B cell (primary cell): Measurements from ENCODE around the gene NUP210. TPM values are rescaled to one million over a fixed set of nuclear protein-coding genes. Genes with fewer than 3 reads are reported as not detected.

Experiments
- ATAC-seq: fragments of 200-7000 bp; cut with Tn5 transposase; one replicate; pipeline ENCODE4 v1.10.0; 2021; ENCODE audit warnings: low read depth, mild to moderate bottlenecking, moderate number of reproducible peaks, moderate library complexity
- CTCF ChIA-PET: fragments of 350-600 bp; sonication (Branson Sonifier 250); formaldehyde crosslinking; loops from one replicate; lab custom pipeline; 2021; ENCODE audit warnings: antibody characterized with exemption, inconsistent platforms; lab: Charles Lee
- POLR2A ChIA-PET: fragments of 350-600 bp; sonication (Branson Sonifier 250); formaldehyde crosslinking; loops from one replicate; lab custom pipeline; 2021; ENCODE audit warnings: antibody characterized with exemption; lab: Charles Lee
- DNase-seq: peaks from one replicate; pipeline ENCODE4 v3.0.0; 2013
- H2AFZ ChIP-seq: 2 replicates; pipeline ENCODE4 v1.6.1; 2012; ENCODE audit warnings: mild to moderate bottlenecking, low read depth, low read length; ENCODE audit not compliant: insufficient read depth, poor library complexity, severe bottlenecking
- H3K27ac ChIP-seq, 2 donors: 1 replicate in 1 of 2; 2 replicates in 1 of 2; pipeline ENCODE4 v1.5.1; 2012 to 2013; ENCODE audit warnings: low read length in 2 of 2, mild to moderate bottlenecking in 2 of 2, moderate library complexity in 1 of 2
- H3K27me3 ChIP-seq, 4 experiments: fragments of 200-600 bp in 1 of 4; sonication (generic) in 1 of 4; replicated peaks in 1 of 4; 1 replicate in 2 of 4; 2 replicates in 2 of 4; pipeline versions ENCODE4 v1.6.1 to v1.7.0; 2013 to 2016; ENCODE audit warnings: low read length in 3 of 4, mild to moderate bottlenecking in 2 of 4, mixed read lengths in 1 of 4, moderate library complexity in 1 of 4; ENCODE audit not compliant: insufficient read depth in 4 of 4, control insufficient read depth in 3 of 4; ENCODE audit errors: control extremely low read depth in 1 of 4
- H3K36me3 ChIP-seq, 2 experiments: replicated peaks in 1 of 2; 1 replicate in 1 of 2; 2 replicates in 1 of 2; pipeline versions ENCODE4 v1.6.1 to v1.7.1; 2013; ENCODE audit warnings: low read length in 1 of 2; ENCODE audit not compliant: insufficient read depth in 2 of 2, control insufficient read depth in 1 of 2; ENCODE audit errors: control extremely low read depth in 1 of 2, extremely low read depth in 1 of 2
- H3K4me1 ChIP-seq, 2 donors: fragments of 200-600 bp in 1 of 2; sonication (generic) in 1 of 2; 1 replicate in 1 of 2; 2 replicates in 1 of 2; pipeline versions ENCODE4 v1.5.1 to v1.6.1; 2013 to 2017; ENCODE audit warnings: low read length in 2 of 2; ENCODE audit not compliant: control insufficient read depth in 2 of 2, insufficient read depth in 2 of 2
- H3K4me2 ChIP-seq: replicated peaks from 2 replicates; pipeline ENCODE3; 2012; ENCODE audit warnings: mild to moderate bottlenecking, low read depth, low read length; ENCODE audit not compliant: poor library complexity, severe bottlenecking
- H3K4me3 ChIP-seq, 5 experiments: fragments of 200-600 bp in 1 of 5; sonication (generic) in 1 of 5; 1 replicate in 3 of 5; 2 replicates in 2 of 5; pipeline versions ENCODE4 v1.5.1 to v1.7.0; 2011 to 2016; ENCODE audit warnings: low read length in 4 of 5, mild to moderate bottlenecking in 4 of 5, low read depth in 2 of 5, control low read depth in 1 of 5, moderate library complexity in 1 of 5; ENCODE audit not compliant: insufficient read depth in 1 of 5; ENCODE audit errors: control extremely low read depth in 1 of 5, extremely low read depth in 1 of 5
- H3K79me2 ChIP-seq: fragments of 200-600 bp; sonication (generic); one replicate; pipeline ENCODE4 v1.6.0; 2016; ENCODE audit warnings: low read length; ENCODE audit not compliant: control insufficient read depth, insufficient read depth
- H3K9ac ChIP-seq: fragments of 200-600 bp; sonication (generic); 2 replicates; pipeline ENCODE4 v1.6.1; 2017; ENCODE audit warnings: mild to moderate bottlenecking, low read length, moderate library complexity
- H3K9me3 ChIP-seq, 3 donors: one replicate each; pipeline versions ENCODE4 v1.6.1 to v1.7.1; 2013; ENCODE audit warnings: low read length in 2 of 3; ENCODE audit not compliant: control insufficient read depth in 2 of 3, insufficient read depth in 1 of 3; ENCODE audit errors: control extremely low read depth in 1 of 3
- H4K20me1 ChIP-seq: 2 replicates; pipeline ENCODE4 v1.6.0; 2012; ENCODE audit warnings: mild to moderate bottlenecking, low read length; ENCODE audit not compliant: insufficient read depth, control insufficient read depth, poor library complexity, severe bottlenecking
- H3K27ac Mint-ChIP-seq: one replicate; pipeline ENCODE4 v1.8.0; 2021; ENCODE audit warnings: mixed read lengths
- H3K27me3 Mint-ChIP-seq: one replicate; pipeline ENCODE4 v1.8.0; 2021; ENCODE audit warnings: mixed read lengths
- H3K4me1 Mint-ChIP-seq: one replicate; pipeline ENCODE4 v1.8.0; 2021; ENCODE audit warnings: mixed read lengths
- H3K4me3 Mint-ChIP-seq: one replicate; pipeline ENCODE4 v1.8.0; 2021; ENCODE audit warnings: mixed read lengths
- H3K9me3 Mint-ChIP-seq: one replicate; pipeline ENCODE4 v1.8.0; 2022; ENCODE audit warnings: mixed read lengths; ENCODE audit not compliant: insufficient read depth
- EZH2 ChIP-seq: IDR thresholded peaks from 2 replicates; pipeline ENCODE4 v1.6.1; 2012; ENCODE audit warnings: borderline replicate concordance, low read depth, mild to moderate bottlenecking, moderate library complexity, low read length; ENCODE audit not compliant: insufficient read depth, poor library complexity, severe bottlenecking
- WGBS: methylation state at CpG from one replicate; pipeline ENCODE4 v1.1.5; 2013; ENCODE audit warnings: missing lambda C conversion rate; ENCODE audit not compliant: insufficient coverage; 5-methylcytosine and 5-hydroxymethylcytosine counted together
- intact Hi-C: fragments of 100-400 bp; cut with micrococcal nuclease; formaldehyde crosslinking; loops from one replicate; pipeline ENCODE4 v1.10.0; 2022
- polyA plus RNA-seq: library from polyadenylated mRNA; depleted of rRNA; stranded (reverse); fragments of >200 nt; gene quantifications from 2 replicates; pipeline ENCODE4 v1.2.3, GENCODE V29; 2012
- total RNA-seq, 2 donors: library from RNA; stranded (reverse); fragments of 120-200 nt in 1 of 2; gene quantifications; 1 replicate in 1 of 2; 2 replicates in 1 of 2; pipeline versions ENCODE4 v1.2.3 to v1.2.4, GENCODE V29; 2013 to 2022
- TF ChIP-seq, protein P1 (sequence below): fragments of 200-600 bp; IDR thresholded peaks from one replicate; pipeline ENCODE4 v1.8.0; 2022; ENCODE audit warnings: antibody characterized with exemption, mild to moderate bottlenecking

The NUP210 gene
- total and polyA plus RNA-seq, 2 donors (not counting 1 experiment from before 2014, with no cell fraction given) = 114 to 159 TPM

DNA sequence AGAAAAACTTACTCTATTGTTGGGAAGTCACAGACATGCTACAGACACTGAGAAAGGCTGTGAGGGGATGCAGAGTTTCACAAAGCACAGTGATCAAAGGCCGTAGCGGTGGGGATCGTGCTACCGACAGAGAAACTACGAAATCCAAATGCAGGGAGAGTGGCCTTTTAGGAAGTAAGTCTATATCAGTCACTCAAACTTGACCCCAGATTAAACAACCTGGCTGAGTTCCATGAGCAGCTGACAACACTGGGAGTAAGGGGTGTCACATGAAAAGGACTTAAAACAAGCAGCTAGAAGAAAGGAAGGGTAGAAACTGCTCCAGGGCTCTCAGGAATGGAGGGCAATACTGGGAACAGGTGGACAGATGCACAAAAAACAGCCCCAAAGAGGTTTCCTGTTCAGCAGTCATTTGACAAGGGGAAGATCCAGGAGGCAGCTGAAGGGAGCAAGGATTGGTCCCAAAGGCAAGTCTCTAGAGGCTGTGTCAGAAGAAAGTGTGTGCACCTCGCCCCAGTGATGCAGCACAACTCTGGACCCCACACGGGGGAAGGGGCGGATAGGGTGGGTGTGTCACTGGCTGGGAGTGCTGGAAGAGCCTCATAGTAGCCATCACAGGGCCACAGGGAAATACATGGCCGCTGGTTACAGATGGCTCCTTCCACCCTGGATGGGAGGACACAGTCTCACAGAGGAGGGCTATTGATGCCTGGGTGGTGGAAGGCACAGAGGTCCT lies 39.7 kb upstream of the NUP210 start:
- no peak overlapping the region for H3K4me3 Mint-ChIP-seq
- H3K4me1 Mint-ChIP-seq = peaks cover 3% of the 10 kb centered on the region
- DNase-seq (no peak), ATAC-seq (no peak)
- H3K4me1 ChIP-seq = no peaks in the 10 kb centered on the region
- 90% methylated on average over 8 of the region's 9 CpGs for WGBS
- peaks cover 13% of the 10 kb centered on the region for H3K27me3 Mint-ChIP-seq
- H3K9ac ChIP-seq = no peak overlapping the region
- no peak overlapping the region for H3K27ac Mint-ChIP-seq
- H3K27me3 ChIP-seq = peaks cover 0 to 3% (median under 1%) of the 10 kb centered on the region in 4 experiments
- no peaks in the 10 kb centered on the region for H4K20me1 ChIP-seq
- no peak overlapping the region for H3K27ac ChIP-seq
- H3K79me2 ChIP-seq = no peaks in the 10 kb centered on the region
- TF ChIP-seq, protein P1, sequence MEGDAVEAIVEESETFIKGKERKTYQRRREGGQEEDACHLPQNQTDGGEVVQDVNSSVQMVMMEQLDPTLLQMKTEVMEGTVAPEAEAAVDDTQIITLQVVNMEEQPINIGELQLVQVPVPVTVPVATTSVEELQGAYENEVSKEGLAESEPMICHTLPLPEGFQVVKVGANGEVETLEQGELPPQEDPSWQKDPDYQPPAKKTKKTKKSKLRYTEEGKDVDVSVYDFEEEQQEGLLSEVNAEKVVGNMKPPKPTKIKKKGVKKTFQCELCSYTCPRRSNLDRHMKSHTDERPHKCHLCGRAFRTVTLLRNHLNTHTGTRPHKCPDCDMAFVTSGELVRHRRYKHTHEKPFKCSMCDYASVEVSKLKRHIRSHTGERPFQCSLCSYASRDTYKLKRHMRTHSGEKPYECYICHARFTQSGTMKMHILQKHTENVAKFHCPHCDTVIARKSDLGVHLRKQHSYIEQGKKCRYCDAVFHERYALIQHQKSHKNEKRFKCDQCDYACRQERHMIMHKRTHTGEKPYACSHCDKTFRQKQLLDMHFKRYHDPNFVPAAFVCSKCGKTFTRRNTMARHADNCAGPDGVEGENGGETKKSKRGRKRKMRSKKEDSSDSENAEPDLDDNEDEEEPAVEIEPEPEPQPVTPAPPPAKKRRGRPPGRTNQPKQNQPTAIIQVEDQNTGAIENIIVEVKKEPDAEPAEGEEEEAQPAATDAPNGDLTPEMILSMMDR = no peak
- TF ChIP-seq EZH2 = no peak
- H3K36me3 ChIP-seq = no peaks in the 10 kb centered on the region
- H3K4me2 ChIP-seq = no peak overlapping the region
- no peaks in the 10 kb centered on the region for H3K9me3 Mint-ChIP-seq
- H3K9me3 ChIP-seq = peaks cover 0 to 4% (median 0%) of the 10 kb centered on the region in 3 donors
- POLR2A ChIA-PET = interaction anchor here (0.6 kb wide), 1 partner anchor 363 kb away, joined by 3 read pairs; no protein-coding TSS in a partner anchor
- H2AFZ ChIP-seq = no peak overlapping the region
- CTCF ChIA-PET = interaction anchor here (1.2 to 2.5 kb wide), 3 partner anchors 189 to 597 kb away, joined by 3 to 8 read pairs (median 5); no protein-coding TSS in a partner anchor
- H3K4me3 ChIP-seq = no peak overlapping the region
- intact Hi-C loops = no loop called here

DNA sequence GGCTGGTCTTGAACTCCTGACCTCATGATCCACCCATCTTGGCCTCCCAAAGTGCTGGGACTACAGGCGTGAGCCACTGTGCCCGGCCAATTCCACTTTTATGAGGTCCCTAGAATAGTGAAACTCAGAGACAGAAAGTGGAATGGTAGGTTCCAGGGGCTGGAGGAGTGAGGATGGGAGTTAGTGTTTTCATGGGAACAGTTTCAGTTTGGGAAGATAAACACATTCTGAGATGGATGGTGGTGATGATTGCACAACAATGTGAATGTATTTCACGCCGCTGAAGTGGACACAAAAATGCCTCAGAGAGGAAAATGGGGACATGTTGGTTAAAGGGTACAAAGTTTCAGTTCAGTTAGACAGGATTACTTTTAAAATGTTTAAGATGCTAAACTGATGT lies 37.5 kb upstream of the NUP210 start:
- Histone ChIP-seq H3K36me3 (no peaks in the 10 kb centered on the region), H3K4me3 (no peak overlapping the region), H3K9me3 (peaks cover 0 to 4% (median 0%) of the 10 kb centered on the region in 3 donors), H3K9ac (no peak overlapping the region), H2AFZ (no peak overlapping the region), H3K4me2 (no peak overlapping the region), H3K4me1 (peaks cover 1 to 2% of the 10 kb centered on the region in 2 donors), H3K27me3 (no peaks in the 10 kb centered on the region), H3K27ac (no peak overlapping the region), H3K79me2 (no peaks in the 10 kb centered on the region), H4K20me1 (no peaks in the 10 kb centered on the region)
- no peak overlapping the region for H3K4me3 Mint-ChIP-seq
- WGBS = 95% methylated on average over 3 of the region's 4 CpGs
- H3K9me3 Mint-ChIP-seq = no peaks in the 10 kb centered on the region
- CTCF ChIA-PET = interaction anchor here (2.0 to 7.3 kb wide), 2 partner anchors 22 to 67 kb away, joined by 4 to 109 read pairs; partner anchors contain the start of gene HDAC11
- POLR2A ChIA-PET = no interaction called here
- intact Hi-C loops = no loop called here
- peaks cover 4% of the 10 kb centered on the region for H3K27me3 Mint-ChIP-seq
- no peak for ATAC-seq
- TF ChIP-seq EZH2 = no peak
- TF ChIP-seq, protein P1 = no peak
- DNase-seq = no peak
- peaks cover 6% of the 10 kb centered on the region for H3K4me1 Mint-ChIP-seq
- no peak overlapping the region for H3K27ac Mint-ChIP-seq
